ENCODE results near the gene PODXL. TPM values are rescaled to one million over a fixed set of nuclear protein-coding genes. Genes with fewer than 3 reads are reported as not detected.

The PODXL gene
- polyA plus RNA-seq, 1 donor (not counting 4 experiments of a cell fraction or from before 2014, with no cell fraction given), result 0.08 TPM

DNA sequence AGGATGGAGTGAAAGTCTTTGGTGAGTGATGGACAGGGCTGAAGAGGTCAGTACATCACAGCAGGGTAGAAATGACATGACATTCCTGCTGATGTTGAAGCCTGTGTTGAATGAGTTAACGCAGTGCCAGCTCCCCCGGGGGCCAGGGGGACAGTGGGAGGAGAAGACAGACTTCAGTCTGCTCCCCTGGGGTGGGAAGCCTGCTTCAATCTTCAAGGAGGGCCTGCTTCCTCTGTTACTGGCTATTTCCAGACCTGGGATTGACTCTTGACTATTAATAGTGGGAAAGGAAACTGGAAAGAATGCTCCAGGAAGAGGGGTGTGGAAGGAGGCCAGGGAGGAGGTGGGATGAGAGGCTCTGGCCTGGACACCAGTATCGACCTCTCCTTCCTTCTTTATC lies 27.2 kb downstream of the PODXL start:
- H3K9me3 ChIP-seq (ENCODE audit: control insufficient read depth, low read depth, low read length), result no peaks in the 10 kb centered on the region
- no peak overlapping the region for H3K4me2 ChIP-seq (ENCODE audit: control insufficient read depth, extremely low read depth, insufficient read depth, low read depth, low read length)
- TF ChIP-seq EZH2 (IDR thresholded peaks at IDR 0.05; ENCODE audit: low read length), result no peak
- TF ChIP-seq, protein P1, sequence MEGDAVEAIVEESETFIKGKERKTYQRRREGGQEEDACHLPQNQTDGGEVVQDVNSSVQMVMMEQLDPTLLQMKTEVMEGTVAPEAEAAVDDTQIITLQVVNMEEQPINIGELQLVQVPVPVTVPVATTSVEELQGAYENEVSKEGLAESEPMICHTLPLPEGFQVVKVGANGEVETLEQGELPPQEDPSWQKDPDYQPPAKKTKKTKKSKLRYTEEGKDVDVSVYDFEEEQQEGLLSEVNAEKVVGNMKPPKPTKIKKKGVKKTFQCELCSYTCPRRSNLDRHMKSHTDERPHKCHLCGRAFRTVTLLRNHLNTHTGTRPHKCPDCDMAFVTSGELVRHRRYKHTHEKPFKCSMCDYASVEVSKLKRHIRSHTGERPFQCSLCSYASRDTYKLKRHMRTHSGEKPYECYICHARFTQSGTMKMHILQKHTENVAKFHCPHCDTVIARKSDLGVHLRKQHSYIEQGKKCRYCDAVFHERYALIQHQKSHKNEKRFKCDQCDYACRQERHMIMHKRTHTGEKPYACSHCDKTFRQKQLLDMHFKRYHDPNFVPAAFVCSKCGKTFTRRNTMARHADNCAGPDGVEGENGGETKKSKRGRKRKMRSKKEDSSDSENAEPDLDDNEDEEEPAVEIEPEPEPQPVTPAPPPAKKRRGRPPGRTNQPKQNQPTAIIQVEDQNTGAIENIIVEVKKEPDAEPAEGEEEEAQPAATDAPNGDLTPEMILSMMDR (optimal IDR thresholded peaks at IDR 0.05 in 1 of 3, IDR thresholded peaks at IDR 0.05 in 1 of 3, conservative IDR thresholded peaks at IDR 0.05 in 1 of 3; ENCODE audit: extremely low read depth in 1 of 3, insufficient read depth in 2 of 3, low read length in 3 of 3), result no peak
- H3K9ac ChIP-seq (ENCODE audit: control insufficient read depth, extremely low read depth, insufficient read depth, low read length), result no peak overlapping the region
- no peak overlapping the region for H3K4me3 ChIP-seq (ENCODE audit: control insufficient read depth in 2 of 3, extremely low read depth in 1 of 3, insufficient read depth in 2 of 3, low read depth in 1 of 3, low read length in 3 of 3)
- no peak overlapping the region for H3K27ac ChIP-seq (ENCODE audit: control insufficient read depth, insufficient read depth, low read length)
- no peaks in the 10 kb centered on the region for H3K4me1 ChIP-seq (ENCODE audit: control insufficient read depth, extremely low read depth, insufficient read depth, low read length)
- H3K79me2 ChIP-seq (ENCODE audit: control insufficient read depth, insufficient read depth, low read length), result no peaks in the 10 kb centered on the region
- H3K27me3 ChIP-seq (ENCODE audit: control insufficient read depth, extremely low read depth, insufficient read depth, low read length), result no peaks in the 10 kb centered on the region
- dilution Hi-C loops (cut with MboI; ENCODE audit: extremely low pct_ligation_motif_present, low sequenced_read_pairs), result no loop called here
- no peaks in the 10 kb centered on the region for H3K9me1 ChIP-seq (ENCODE audit: control insufficient read depth, extremely low read depth, insufficient read depth, low read length)
- DNase-seq (ENCODE audit: low read depth, low spot score), result no peak
- H3K36me3 ChIP-seq (ENCODE audit: control insufficient read depth in 2 of 2, extremely low read depth in 1 of 2, insufficient read depth in 2 of 2, low read length in 2 of 2), result no peaks in the 10 kb centered on the region
- H4K20me1 ChIP-seq (ENCODE audit: control insufficient read depth, extremely low read depth, insufficient read depth, low read length), result no peaks in the 10 kb centered on the region
- H2AFZ ChIP-seq (ENCODE audit: control insufficient read depth, low read length), result no peak overlapping the region
- no peak for FAIRE-seq

DNA sequence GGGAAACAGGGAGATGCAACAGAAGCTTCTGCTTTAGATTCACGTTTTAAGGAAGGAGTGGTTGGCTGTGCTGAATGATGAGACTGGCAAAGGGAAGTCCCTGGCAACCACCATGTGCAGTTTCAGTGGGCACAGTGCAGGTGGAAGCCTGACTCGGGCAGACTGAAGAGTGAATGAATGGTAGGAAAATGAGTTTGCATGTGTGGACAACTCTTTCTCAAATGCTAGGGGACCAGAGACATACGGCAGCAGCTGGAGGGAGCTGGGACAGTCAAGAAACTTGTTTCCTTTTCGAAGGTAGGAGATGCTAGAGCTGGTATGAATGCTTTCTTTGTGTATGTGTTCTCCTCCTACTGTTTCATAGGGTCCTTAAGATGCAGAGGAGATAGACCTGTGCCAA lies 29.0 kb downstream of the PODXL start:
- Histone ChIP-seq H3K27me3 (ENCODE audit: control insufficient read depth, extremely low read depth, insufficient read depth, low read length) (no peaks in the 10 kb centered on the region), H2AFZ (ENCODE audit: control insufficient read depth, low read length) (no peak overlapping the region), H3K4me1 (ENCODE audit: control insufficient read depth, extremely low read depth, insufficient read depth, low read length) (no peaks in the 10 kb centered on the region), H3K27ac (ENCODE audit: control insufficient read depth, insufficient read depth, low read length) (no peak overlapping the region), H3K9me3 (ENCODE audit: control insufficient read depth, low read depth, low read length) (no peaks in the 10 kb centered on the region), H3K36me3 (ENCODE audit: control insufficient read depth in 2 of 2, extremely low read depth in 1 of 2, insufficient read depth in 2 of 2, low read length in 2 of 2) (no peaks in the 10 kb centered on the region), H3K4me3 (ENCODE audit: control insufficient read depth in 2 of 3, extremely low read depth in 1 of 3, insufficient read depth in 2 of 3, low read depth in 1 of 3, low read length in 3 of 3) (no peak overlapping the region), H3K9me1 (ENCODE audit: control insufficient read depth, extremely low read depth, insufficient read depth, low read length) (no peaks in the 10 kb centered on the region), H3K79me2 (ENCODE audit: control insufficient read depth, insufficient read depth, low read length) (no peaks in the 10 kb centered on the region), H4K20me1 (ENCODE audit: control insufficient read depth, extremely low read depth, insufficient read depth, low read length) (no peaks in the 10 kb centered on the region), H3K9ac (ENCODE audit: control insufficient read depth, extremely low read depth, insufficient read depth, low read length) (no peak overlapping the region), H3K4me2 (ENCODE audit: control insufficient read depth, extremely low read depth, insufficient read depth, low read depth, low read length) (no peak overlapping the region)
- FAIRE-seq, result no peak
- dilution Hi-C loops (cut with MboI; ENCODE audit: extremely low pct_ligation_motif_present, low sequenced_read_pairs), result no loop called here
- DNase-seq (ENCODE audit: low read depth, low spot score), result no peak
- no peak for TF ChIP-seq EZH2 (IDR thresholded peaks at IDR 0.05; ENCODE audit: low read length)
- TF ChIP-seq, protein P1 (optimal IDR thresholded peaks at IDR 0.05 in 1 of 3, IDR thresholded peaks at IDR 0.05 in 1 of 3, conservative IDR thresholded peaks at IDR 0.05 in 1 of 3; ENCODE audit: extremely low read depth in 1 of 3, insufficient read depth in 2 of 3, low read length in 3 of 3), result no peak

Data from keratinocyte (primary cell).